ENCODE data around the gene VPS13D.
"Not testable (repeated sequence)": the region's sequence is repeated elsewhere in the genome, so short reads cannot be mapped to it uniquely, and the experiment has no call there.

Gene VPS13D

DNA sequence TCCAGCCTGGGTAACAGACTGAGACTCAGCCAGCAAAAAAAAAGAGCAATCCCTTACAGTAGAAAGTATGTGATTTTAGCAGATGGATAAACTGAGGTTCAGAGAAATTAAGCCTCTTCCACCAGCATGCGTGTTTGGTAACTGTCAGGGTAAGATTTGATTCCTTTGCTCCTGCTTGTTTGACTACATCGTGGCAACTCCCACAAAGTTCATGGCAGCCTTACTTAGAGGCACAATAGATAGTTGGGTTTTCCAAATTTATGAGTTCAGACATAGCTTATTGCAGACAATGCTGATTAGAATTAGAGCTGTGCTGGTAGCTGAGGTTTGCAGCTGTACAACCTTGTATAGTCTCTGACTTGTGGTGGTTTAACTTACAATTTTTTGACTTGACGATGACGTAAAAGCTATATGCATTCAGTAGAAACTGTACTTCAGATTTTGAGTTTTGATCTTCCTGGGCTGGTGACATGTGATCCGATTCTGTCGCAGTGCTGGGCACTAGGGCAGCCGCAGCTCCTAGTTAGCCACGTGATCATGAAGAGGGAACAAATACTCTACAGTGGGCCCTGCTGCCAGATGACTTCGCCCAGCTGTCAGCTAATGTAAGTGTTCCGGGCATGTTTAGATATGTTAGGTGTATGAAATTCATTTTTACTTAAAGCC, 220.4 kb downstream of the VPS13D start:
- DNase-seq (ENCODE audit: low spot score) = no peak

DNA sequence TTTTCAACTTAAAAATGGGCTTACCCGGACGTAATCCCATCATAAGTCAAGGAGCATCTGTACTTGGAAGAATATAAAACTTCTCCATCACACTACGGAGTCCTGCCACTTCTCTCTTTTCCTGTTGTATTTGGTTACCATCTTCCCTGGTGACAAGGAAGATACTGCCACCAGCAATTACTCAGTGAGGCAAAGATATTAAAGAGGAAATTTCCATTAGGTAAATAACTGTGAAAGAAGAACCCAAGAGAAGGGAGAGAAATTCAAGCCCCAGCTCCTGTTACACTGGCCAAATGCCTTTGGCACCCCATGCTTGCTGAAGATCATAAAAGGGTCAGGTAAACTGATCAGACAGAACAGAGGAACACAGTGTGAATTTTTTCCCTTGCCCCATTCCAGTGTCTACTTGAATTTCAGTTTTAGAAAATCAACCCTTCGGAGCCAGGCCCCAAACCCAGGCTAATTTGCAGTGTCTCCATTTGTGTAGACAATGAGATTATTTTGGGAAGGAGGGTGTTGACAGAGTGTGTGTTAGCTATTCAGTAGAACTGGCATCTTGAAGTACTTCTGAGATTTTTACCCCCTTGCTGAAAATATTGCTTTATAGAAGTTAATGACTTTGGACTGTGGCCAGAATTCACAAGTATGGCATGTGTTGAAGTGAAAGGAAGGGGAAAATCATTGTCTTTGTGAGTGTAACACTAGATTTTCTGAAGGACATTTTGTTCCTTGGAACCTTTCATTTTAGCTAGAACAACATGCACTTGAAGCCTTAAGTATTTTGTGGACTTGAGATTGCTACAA, 221.1 kb downstream of the VPS13D start:
- DNase-seq (ENCODE audit: low spot score) = no peak

DNA sequence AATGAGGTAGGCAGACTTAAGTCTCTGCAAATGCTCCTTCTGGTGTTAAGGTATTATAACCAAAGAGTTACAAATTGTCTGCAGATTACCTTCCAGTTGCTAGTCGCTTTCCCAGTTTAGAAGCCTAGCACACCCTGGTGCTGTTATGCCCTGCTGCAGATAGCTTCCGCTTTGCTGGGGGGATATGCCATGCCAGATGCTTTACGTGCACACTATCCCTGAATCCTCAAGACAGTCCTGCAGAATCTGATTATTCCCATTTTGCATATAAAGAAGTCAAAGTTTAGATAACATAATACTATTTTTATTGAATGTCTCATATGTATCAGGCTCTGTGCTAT, 221.7 kb downstream of the VPS13D start:
- no peak for DNase-seq (ENCODE audit: low spot score)

DNA sequence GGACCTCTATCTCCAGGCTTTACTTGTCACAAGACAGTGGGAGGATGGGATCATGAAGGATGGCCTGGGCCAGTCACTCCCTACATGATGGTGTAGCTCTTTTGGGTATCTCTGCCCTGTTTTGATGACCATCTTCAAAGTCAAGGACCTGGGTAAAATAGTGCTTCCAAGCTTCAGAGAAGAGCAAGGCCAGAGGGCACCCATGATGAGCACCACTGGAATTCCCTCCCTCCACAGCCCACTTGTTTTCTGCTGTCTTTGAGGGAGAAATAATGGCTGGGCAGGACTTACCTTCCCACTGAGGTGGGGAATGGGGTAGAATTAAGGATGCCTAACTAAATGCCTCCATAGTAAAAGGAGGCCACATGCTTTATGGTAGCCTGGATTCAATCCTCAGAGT, 222.4 kb downstream of the VPS13D start:
- DNase-seq (ENCODE audit: low spot score) = no peak

DNA sequence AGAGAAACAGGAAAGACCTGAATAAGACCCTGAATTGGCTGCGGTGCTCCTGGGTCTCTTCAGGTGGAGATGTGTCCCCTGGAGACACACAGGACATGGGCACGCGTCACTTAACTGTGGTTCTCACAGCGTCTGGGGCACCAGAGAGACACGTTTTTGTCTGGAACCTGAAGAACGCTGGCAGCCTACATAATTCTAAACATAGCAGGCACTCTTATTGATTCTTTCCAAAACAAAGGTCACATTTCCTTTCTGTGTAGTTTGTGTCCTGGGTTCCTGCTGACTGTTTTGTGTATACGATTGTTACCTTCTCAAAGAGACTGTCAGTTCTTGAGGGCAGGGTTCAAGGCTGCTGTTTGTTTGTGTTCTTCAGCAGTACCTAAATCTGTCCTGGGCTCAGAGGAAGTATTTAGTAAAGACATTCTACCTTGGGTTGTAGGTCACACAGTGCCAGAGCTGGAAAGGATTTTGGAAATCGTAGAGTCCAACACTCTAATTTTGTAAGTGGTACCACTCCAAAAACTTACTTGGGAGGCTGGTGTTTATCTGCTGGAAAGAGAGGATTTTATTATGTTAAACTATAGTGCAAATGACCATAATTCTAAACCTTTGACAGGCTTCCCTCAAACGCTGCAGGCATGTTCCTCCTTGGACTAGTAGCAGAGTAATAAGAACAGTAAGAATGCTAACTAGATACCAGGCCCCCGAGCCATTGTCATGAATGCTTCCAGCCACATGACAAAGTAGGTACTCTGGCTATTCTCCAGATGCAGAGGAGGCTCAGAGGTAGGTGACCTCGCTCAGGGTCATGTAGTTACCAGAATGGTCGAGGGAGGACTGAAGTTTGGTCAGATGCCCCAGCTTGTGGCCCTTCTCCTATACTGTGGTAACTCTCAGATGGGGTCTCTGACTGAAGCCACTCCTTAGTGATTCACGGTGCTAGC, 223.8 kb downstream of the VPS13D start:
- peak; percentile 36 for DNase-seq (ENCODE audit: low spot score)

DNA sequence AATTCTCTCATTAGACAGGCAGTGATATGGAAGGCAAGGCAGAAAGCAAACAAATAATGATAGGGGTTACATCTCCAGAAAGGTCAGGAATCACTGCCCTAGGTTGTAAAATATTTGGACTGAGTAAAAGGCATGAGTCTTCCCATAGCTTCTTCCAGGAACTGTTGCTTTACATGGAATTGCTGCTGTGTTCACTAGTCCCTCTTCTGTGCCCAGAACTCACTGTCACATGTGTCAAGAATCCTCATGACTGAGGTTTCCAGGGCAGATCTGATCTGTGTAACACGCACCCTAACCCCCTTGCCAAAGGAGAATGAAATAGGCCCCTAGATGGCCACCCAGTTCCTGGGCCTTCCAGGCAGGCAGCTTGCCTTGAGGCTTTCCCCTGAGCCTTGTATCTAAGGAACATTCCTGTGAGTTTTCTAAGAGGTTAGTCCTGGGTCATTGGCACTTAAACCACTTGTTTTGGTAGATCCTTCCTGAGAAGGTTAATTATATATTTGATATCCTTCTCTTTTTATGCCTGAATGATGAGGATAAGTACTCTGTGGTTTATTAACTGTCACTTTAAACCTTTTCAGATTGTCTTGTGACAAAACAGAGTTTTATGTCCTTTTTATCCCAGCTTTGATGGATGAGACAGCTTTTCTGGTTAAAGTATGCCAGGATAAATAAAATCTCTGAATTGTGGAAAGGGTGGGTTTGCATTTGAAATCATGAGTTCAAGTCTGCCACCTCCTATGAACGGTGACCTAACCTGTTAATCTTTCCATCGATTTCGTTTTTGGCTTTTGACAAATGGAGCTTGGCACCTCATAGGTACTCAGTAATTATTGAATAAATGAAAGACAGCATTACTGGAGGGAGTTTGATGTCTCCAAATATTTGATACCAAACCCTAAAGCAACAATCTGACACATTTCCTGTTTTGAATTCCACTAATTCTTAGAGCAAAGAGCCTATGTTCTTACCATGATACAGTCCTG, 224.9 kb downstream of the VPS13D start:
- DNase-seq (ENCODE audit: low spot score) = no peak

DNA sequence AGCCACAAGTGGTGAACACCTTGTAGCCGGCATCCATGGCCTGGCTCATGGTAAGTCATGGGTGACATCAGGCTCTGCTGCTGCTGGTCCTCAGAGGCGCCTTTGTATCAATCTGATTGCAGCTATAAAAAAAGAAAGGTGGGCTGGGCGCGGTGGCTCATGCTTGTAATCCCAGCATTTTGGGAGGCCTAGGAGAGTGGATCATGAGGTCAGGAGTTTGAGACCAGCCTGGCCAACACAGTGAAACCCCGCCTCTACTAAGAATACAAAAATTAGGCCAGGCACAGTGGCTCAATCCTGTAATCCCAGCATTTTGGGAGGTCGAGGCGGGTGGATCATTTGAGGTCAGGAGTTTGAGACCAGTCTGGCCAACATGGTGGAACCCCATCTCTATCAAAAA, 226.3 kb downstream of the VPS13D start:
- DNase-seq (ENCODE audit: low spot score) = not testable (repeated sequence)

DNA sequence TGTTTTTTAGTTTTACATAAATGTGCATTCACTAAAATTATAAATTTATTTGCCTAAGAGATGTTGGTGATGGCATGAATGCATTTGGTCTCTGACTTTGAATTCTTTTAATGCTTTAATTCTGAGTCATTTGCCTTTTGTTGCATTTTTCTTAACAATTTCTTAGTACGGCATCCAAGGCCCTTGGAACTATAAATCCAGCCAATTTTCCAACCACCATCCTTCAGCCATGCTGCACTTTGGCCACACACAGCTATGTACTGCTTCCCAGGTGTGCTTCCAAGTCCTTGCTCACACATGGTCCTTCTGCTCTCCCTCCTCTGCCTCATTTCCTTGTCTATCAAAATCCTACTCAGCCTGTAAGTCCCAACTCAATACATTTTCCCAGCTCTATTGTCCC, 227.1 kb downstream of the VPS13D start:
- no peak for DNase-seq (ENCODE audit: low spot score)

DNA sequence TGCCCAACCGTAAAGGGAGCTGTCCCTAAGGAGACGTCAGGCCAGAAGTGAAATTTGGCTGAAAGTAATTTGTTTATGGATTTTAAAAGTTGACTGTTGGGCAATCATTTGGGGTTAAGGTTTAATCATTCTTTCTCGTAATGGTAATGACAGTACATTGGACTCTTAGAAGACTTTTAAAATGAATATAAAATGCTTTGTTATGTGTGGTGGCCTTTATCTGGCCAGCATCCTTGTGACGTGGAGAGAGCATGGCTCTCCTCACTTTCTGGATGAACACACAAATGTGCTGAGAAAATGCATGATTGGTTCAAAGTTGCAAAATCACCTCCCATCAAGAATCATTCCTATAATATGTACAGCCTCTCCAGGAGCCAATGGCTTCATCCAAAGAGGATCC, 227.9 kb downstream of the VPS13D start:
- no peak for DNase-seq (ENCODE audit: low spot score)

DNA sequence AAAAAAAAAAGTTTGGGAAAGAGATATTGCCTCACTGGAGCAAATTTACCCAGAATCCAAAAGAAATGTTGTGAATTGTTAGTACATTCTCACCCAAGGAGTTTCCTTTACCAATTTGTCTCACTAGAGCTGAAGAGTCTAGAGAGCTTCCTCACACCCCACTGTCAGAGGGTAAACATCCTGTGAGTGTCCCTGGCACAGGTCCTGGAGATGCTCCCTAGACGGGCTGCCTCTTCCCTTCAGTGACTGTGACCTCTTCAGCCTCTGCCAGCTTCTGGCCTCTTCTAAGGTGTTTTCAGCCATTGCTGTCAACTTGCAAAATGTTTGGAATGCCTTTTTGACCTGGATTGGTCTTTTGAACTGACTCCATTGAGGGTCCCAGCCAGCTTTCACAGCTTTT, 228.7 kb downstream of the VPS13D start:
- no peak for DNase-seq (ENCODE audit: low spot score)

DNA sequence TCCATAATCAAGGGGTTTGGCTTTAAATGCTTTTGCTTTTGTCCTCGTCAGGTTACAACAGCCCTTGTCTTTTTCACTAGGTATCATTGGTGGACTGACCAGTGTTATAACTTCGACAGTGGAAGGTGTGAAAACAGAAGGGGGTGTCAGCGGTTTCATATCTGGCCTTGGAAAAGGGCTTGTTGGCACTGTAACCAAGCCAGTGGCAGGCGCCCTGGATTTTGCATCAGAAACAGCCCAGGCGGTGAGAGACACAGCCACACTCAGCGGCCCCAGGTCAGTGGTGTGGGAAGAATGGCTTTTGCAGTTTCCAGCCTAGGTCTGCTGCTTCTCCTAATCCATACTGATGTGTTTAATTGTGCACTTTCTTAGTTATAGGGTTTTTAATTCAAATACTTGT, 230.3 kb downstream of the VPS13D start:
- no peak for DNase-seq (ENCODE audit: low spot score)

DNA sequence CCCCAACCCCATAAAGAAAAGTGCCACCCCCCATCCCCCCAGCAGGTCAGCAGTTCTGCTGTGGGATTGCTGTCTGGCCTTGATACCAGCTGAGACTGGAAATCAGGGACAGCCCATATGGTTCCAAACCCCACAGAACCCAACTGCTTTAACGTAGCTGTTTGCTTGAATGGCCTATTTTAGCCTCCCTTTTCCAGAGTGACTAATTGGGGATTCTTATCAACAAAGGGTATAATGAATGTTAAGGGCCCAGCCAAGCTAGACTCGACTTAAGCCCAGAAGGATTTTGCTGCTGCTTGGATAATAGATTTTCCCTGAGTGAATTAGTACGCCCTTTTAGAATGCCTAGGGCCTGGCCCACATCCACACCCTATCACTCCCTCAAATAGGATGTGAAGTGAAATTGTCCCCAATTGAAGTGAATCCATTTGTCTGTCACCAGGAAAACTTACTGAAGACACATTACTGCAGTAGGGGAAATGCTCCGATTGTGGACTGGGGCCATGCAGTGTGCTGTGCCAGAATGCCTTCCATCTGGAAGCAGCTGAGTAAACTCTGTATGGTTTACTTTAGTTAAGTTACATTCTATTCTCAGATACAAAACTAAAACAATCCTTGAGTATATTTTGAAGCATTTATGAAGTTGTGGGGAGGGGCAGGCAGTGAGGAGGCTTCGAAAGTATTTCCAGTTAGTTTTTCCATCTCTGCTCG, 231.2 kb downstream of the VPS13D start:
- DNase-seq (ENCODE audit: low spot score) = no peak

DNA sequence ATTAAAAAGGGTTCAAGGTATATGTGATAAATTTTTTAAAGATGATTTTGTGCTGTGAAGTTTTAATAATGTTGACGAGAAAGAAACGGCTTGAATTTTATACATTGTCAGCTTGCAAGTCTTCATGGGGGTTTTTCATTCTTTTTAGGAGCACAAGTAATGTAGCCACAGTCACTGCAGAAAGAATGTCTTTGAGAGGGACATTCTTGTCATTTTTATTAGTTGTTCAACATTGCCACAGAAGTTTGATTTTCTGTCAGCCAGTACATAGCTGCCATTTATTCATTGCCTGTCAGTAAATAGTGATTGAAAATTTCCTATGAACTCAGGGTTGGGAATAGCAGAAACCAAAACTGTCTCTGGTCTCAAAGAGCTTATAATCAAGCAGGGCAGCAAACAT, 231.9 kb downstream of the VPS13D start:
- DNase-seq (ENCODE audit: low spot score) = no peak

DNA sequence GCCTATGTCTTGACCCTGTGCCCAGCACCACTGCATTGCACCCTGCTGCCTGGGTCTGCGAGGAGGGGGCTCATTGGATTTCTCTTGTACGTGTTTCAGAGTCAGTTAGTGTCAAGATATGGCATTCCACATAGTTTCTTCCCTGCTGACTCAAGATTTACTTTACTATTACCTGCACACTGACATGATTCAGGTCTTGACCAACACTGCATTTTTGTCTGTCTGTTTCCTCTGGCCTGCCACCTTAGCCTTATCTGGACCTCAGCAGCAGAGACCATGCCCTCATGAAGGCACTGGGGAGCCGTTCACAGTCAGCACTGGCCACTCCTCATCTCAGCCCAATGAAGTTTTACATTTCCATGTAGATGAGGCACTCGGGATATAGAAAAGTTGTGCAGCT, 232.8 kb downstream of the VPS13D start:
- no peak for DNase-seq (ENCODE audit: low spot score)

DNA sequence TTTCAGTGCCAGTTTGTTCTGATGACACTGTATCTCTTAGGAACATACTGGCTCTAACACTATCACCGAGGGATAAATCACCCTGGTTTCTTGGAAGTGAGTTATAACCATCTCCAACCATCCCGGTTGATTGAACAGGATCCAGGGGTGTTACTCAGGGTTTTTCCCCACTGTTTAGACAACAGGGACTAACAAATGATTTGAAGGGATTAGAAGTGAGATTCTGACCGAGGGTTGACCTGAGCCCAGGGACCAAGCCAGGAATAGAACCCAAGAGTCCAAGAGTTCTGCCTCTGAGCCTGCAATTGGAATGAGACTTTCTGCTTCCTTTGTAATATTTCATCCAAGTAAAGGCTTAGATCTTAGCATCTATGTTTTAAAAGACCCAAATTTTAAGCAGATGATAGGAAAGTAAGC, 234.2 kb downstream of the VPS13D start:
- no peak for DNase-seq (ENCODE audit: low spot score)

DNA sequence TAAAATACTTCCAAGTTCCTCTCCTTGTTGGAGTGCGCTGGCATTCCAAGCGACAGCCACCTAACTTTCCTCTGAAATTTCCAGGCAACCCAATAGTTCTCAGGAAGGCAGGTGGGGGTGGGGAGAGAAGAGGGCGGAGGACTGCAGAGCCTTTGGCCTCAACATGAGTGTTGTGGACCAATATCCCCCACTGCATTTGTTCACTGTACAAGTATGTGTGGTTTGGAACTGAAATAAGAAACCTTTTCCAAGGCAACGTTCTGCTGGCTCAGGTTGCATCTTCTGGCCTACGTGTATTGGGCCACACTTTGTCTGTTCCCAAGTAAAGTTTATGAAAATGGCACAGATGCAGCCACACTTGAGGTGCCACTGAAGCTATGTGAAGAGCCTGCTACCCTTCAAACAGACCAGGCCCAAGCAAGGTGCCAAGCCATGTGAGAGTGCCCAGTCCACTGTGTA, 234.8 kb downstream of the VPS13D start:
- DNase-seq (ENCODE audit: low spot score) = no peak

DNA sequence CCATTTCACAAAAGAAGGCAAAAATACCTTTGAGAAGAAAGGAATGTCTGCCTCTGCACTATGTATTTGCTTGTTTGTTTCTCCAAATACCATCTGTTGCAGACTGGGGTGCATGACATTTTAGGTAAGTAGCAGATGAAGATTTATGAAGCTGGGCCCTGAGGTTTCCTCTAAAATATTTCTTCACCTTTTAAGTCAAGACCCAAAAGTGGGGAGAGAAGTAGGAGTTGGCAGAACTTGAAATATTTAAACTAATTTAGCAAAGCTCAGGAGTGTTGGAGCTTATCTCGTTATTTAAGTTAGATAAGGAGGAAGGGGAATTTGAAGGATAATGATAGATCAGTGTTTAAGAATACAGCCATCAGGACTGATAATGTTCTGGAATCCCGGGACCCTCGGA, 235.3 kb downstream of the VPS13D start:
- DNase-seq (ENCODE audit: low spot score) = no peak

DNA sequence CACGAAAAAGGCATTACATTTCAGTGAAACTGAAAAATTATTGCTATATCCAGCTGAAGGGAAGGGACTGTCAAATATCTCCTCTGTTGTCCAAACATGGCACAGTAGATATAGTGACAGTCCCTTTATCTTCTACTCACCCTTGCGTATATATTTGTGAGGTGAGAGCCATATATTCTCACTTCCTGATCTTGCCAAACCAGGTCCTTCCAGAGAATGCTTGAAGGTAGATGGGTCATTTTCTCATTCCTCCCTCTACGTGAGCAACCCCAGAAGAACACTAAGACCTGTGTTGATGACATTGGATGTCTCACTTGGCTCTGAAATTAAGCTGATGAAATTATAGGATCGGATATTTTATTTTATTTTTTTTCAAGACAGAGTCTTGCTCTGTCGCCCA, 237.0 kb downstream of the VPS13D start:
- no peak for DNase-seq (ENCODE audit: low spot score)

DNA sequence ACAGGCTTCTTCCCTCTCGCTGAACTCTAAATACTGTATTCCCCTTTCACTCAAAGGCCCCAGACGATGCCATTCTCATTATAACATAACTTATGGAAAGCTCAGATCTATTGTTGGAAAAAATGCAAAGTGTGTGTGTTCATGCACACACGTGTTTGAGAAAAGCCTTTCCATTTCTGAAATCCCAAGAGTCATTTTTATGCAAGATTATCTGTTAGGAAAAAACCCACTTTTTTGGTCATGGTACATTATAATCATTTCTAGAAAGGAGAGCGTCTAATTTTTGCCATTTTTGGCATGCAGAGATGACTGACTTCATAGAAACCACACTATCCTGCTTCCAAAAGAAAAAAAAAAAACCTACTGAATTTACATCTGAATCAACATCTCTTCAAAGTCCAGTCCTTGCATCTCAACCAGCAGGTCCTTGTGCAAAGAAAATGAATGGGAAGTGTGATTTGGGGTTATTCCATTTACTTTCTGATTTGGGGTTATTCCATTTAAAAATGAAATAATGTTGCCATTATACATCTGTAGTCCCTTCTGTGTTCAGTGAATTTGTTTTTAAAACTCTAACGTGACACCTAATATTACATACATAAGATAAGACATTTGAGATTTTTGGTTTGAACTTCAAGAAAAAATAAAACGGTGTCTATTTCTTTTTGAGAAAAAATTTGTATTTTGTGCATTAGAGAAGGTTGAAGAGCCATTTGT, 237.9 kb downstream of the VPS13D start:
- DNase-seq (ENCODE audit: low spot score) = no peak

DNA sequence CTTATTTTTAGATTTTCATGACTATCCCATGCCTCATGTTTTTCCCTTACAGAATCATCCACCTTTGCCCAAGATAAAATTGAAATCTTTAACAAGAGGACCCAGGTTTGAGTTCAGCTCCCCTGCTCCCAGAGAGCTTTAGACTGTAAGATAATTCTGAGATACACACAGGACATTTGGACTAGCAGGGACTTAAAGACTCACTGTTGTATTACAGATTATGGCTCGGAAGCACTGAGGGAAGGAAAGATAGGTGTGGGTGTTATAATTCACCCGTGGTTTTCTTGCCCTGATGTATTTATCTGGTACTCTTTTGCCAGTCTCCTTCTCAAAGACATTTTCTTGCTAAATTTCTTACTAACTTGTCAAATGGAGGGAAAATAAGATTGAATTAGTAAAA, 238.5 kb downstream of the VPS13D start:
- no peak for DNase-seq (ENCODE audit: low spot score)

Data from HuH-7.5 (cell line).